Activated effector memory CD4-positive, alpha-beta T cell treated with Interleukin-2 at 50 U/mL for 16 hours (primary cell): ENCODE measurements around the gene CFAP97.
"Not testable (repeated sequence)": the region's sequence is repeated elsewhere in the genome, so short reads cannot be mapped to it uniquely, and the experiment has no call there.

ENCODE experiments used
- DNase-seq: peaks from one replicate; pipeline ENCODE4 v3.0.0-alpha.2; 2020

CFAP97 gene

GRCh38 chr4:185221912-185222311, 18.1 kb upstream of the CFAP97 start:
- no peak for DNase-seq

- DNase-seq = no peak
These were observed 17.7 kb upstream of the CFAP97 start for GRCh38 chr4:185221491-185221890.

GRCh38 chr4:185219551-185220344, 15.9 kb upstream of the CFAP97 start:
- no peak for DNase-seq

- DNase-seq = no peak
These were observed 14.5 kb upstream of the CFAP97 start for GRCh38 chr4:185218312-185218711.

GRCh38 chr4:185217408-185217975, 13.7 kb upstream of the CFAP97 start:
- no peak for DNase-seq

GRCh38 chr4:185215261-185215660, 11.5 kb upstream of the CFAP97 start:
- no peak for DNase-seq

- DNase-seq = no peak
These were observed 10.1 kb upstream of the CFAP97 start for GRCh38 chr4:185213877-185214276.

- DNase-seq = no peak
These were observed 8.8 kb upstream of the CFAP97 start for GRCh38 chr4:185212581-185212980.

- no peak for DNase-seq
These were observed 7.8 kb upstream of the CFAP97 start for GRCh38 chr4:185211641-185212040.

- DNase-seq = no peak
These were observed 7.2 kb upstream of the CFAP97 start for GRCh38 chr4:185211035-185211434.

GRCh38 chr4:185210102-185210981, 6.5 kb upstream of the CFAP97 start:
- peak; percentile 19 for DNase-seq

GRCh38 chr4:185209852-185210101, 6.0 kb upstream of the CFAP97 start:
- DNase-seq = not testable (repeated sequence)

- DNase-seq = peak; percentile 81
These were observed 5.4 kb upstream of the CFAP97 start, which contains the start of gene SNX25 for GRCh38 chr4:185209031-185209851. TSS of gene SNX25 (plus strand) at chr4:185209598. CDS start at chr4:185209827, 229 bp downstream.

- DNase-seq = no peak
These were observed 3.7 kb upstream of the CFAP97 start for GRCh38 chr4:185207466-185207865.

GRCh38 chr4:185205697-185206342, 2.0 kb upstream of the CFAP97 start:
- DNase-seq = no peak

GRCh38 chr4:185205073-185205472, 1.3 kb upstream of the CFAP97 start:
- DNase-seq = not testable (repeated sequence)

- DNase-seq = no peak
These were observed 574 bp upstream of the CFAP97 start for GRCh38 chr4:185204238-185204910.

GRCh38 chr4:185202984-185203485, 765 bp downstream of the CFAP97 start:
- DNase-seq = peak; percentile 5

GRCh38 chr4:185201977-185202962, 1.5 kb downstream of the CFAP97 start:
- peak; percentile 23 for DNase-seq

- DNase-seq = not testable (repeated sequence)
These were observed 5.6 kb downstream of the CFAP97 start for GRCh38 chr4:185198189-185198588.
